ENCODE data around the gene RNF151. TPM values are rescaled to one million over a fixed set of nuclear protein-coding genes. Genes with fewer than 3 reads are reported as not detected.

Gene RNF151
- total RNA-seq, 6 experiments from 2014 or later = not detected

DNA sequence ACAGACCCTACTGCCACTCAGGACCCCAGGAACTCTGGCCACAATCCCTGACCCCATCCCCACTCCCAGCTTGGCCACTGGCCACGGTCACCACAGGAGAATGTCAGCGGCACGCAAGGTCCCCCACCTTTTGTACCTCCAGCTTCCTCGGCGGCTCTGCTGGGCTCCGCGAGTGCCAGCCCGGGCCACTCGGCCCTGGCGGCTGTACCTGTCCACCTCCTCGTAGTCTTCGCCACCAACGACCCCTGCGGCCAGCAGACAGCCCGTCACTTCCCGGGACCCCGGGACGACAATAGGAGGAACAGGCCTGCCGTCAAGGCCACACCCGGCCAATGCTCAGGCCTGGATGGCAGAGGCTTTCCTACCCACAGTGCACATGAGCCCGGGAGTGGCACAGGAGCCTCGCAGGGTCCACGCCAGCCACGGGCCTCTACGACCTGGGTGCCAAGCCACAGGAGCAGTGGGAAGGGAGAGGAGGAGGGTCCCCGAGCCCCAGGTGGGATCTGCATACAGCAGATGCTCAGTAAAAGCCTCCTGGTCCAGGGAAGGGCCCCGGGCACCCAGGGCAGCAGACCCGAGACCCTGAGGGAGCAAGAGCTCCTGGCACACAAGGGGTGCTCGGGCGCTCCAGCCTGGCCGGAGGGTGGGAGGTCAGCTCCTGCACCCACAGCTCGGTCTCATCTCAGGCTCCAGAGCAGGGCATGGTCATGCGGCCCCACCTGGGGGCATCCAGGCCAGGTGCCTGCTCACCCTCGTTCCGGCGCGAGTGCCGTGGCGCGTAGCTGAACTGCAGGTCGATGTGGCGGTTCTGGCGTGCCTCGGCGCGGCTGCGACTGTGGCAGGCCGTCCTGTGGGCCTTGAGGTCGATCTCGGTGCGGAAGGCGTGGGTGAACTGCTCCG, 35.0 kb downstream of the RNF151 start:
- Histone ChIP-seq H3K27ac (no peak overlapping the region), H3K36me3 (peaks cover 8 to 58% (median 24%) of the 10 kb centered on the region in 4 donors), H3K27me3 (no peaks in the 10 kb centered on the region), H3K4me3 (no peak overlapping the region), H3K9me3 (no peaks in the 10 kb centered on the region), H3K4me1 (peaks cover 0 to 12% (median 5%) of the 10 kb centered on the region in 4 donors)
- 99% methylated on average over 12 of the region's 53 CpGs for WGBS (ENCODE audit: insufficient coverage, low coverage, low lambda C conversion rate, missing lambda C conversion rate)
- TF ChIP-seq, protein P1, sequence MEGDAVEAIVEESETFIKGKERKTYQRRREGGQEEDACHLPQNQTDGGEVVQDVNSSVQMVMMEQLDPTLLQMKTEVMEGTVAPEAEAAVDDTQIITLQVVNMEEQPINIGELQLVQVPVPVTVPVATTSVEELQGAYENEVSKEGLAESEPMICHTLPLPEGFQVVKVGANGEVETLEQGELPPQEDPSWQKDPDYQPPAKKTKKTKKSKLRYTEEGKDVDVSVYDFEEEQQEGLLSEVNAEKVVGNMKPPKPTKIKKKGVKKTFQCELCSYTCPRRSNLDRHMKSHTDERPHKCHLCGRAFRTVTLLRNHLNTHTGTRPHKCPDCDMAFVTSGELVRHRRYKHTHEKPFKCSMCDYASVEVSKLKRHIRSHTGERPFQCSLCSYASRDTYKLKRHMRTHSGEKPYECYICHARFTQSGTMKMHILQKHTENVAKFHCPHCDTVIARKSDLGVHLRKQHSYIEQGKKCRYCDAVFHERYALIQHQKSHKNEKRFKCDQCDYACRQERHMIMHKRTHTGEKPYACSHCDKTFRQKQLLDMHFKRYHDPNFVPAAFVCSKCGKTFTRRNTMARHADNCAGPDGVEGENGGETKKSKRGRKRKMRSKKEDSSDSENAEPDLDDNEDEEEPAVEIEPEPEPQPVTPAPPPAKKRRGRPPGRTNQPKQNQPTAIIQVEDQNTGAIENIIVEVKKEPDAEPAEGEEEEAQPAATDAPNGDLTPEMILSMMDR (IDR thresholded peaks at IDR 0.05) = no peak
- no peak for TF ChIP-seq POLR2A (IDR thresholded peaks at IDR 0.05)
- DNase-seq = peak in 1 of 3 donors; percentile 50
- no peak for ATAC-seq
- intact Hi-C loops (cut with DNase I) = no loop called here

DNA sequence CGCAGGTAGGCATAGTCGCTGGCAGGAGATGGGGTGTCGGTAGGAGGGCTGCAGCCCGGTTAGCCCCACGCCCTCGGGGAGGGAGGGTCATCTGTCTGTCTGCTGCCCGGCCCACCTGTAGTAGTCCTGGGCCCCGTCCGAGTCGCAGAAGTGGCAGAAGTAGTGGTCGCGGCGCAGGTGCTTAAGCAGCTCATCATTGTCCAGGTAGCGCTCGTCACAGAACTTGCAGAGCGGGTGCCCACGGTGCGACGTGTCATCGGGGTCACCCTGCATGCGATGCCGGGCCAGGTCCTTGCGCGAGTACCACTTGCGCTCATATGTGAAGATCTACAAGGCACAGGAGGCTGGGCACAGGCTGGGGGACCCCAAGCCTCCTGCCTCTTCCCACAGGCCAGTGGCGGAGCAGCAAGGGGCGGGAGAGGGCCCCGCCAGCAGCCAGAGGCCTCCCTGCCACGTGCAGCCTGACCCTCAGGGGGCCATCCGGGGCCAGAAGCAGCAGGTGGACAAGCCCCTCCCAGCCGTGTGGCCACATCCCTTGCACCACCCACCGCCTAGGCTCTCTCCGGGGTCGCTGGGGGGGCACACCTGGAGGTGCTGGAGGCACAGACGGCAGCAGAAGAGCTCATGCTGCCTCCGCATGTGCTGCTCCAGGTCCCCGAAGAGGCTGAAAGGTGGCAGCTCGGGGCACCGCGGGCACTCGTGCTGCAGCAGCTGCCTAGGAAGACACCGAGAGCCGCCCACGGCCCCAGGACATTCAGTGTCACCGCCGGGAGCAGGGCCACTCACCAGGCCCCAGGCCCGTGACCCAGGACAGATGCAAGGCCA, 36.0 kb downstream of the RNF151 start:
- Histone ChIP-seq H3K4me3 (no peak overlapping the region), H3K36me3 (peaks cover 8 to 53% (median 24%) of the 10 kb centered on the region in 4 donors), H3K27ac (no peak overlapping the region), H3K9me3 (no peaks in the 10 kb centered on the region), H3K27me3 (no peaks in the 10 kb centered on the region), H3K4me1 (peaks cover 0 to 20% (median 8%) of the 10 kb centered on the region in 4 donors)
- DNase-seq (peak in 1 of 3 donors; percentile 57), ATAC-seq (no peak)
- 80% methylated on average over 3 of the region's 47 CpGs for WGBS (ENCODE audit: insufficient coverage, low coverage, low lambda C conversion rate, missing lambda C conversion rate)
- no peak for TF ChIP-seq POLR2A (IDR thresholded peaks at IDR 0.05)
- TF ChIP-seq, protein P1 (IDR thresholded peaks at IDR 0.05) = no peak
- intact Hi-C loops (cut with DNase I) = no loop called here

DNA sequence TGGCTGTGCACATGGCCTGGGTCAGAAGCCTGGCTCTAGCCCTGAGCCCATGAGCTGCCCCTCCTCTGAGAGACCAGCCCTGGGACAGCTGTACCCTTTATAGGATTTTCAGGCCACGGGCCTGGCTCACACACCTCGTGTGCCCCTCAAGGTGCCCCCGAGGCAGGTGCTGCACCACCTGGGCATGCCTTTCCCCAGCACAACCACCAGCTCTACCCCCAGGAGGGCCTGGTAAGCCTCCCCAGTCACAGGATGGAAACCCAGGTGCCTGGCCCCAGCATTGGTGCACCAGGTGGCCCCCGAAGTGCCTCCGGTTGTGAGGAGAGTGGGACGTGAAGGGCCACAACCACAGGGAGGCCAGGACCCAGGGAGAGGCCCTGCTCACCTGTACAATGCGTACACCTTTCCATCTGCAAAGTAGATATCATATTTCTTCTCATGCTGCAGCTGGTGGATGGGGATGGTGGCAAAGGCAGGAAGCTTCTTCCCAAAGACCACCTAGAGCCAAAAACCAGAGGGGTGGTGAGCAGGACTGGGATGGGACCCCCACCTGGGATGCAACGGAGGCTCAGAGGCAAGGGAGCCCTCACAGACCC, 36.7 kb downstream of the RNF151 start:
- no peak overlapping the region for H3K4me3 ChIP-seq

More for the DNA sequence above, 36.7 kb downstream of the RNF151 start:
- intact Hi-C loops (cut with DNase I) = no loop called here
- Histone ChIP-seq H3K36me3 (peaks cover 5 to 48% (median 24%) of the 10 kb centered on the region in 4 donors), H3K9me3 (no peaks in the 10 kb centered on the region), H3K27me3 (no peaks in the 10 kb centered on the region), H3K4me1 (peaks cover 0 to 27% (median 15%) of the 10 kb centered on the region in 4 donors), H3K27ac (no peak overlapping the region)
- ATAC-seq (no peak), DNase-seq (no peak)
- TF ChIP-seq POLR2A (IDR thresholded peaks at IDR 0.05) = no peak
- TF ChIP-seq, protein P1 (IDR thresholded peaks at IDR 0.05) = no peak
- 57% methylated on average over 2 of the region's 8 CpGs for WGBS (ENCODE audit: insufficient coverage, low coverage, low lambda C conversion rate, missing lambda C conversion rate)

Data from right lobe of liver (tissue), 6 donors.